ENCODE measurements around the gene MAP6. TPM values are rescaled to one million over a fixed set of nuclear protein-coding genes. Genes with fewer than 3 reads are reported as not detected.

MAP6 gene
- polyA plus RNA-seq, 1 donor (not counting 4 experiments of a cell fraction or from before 2014, with no cell fraction given): 1.7 TPM

- dilution Hi-C loops (cut with MboI; ENCODE audit: extremely low pct_ligation_motif_present, low sequenced_read_pairs): no loop called here
- H3K36me3 ChIP-seq (ENCODE audit: control insufficient read depth in 2 of 2, extremely low read depth in 1 of 2, insufficient read depth in 2 of 2, low read length in 2 of 2): no peaks in the 10 kb centered on the region
- no peaks in the 10 kb centered on the region for H3K27me3 ChIP-seq (ENCODE audit: control insufficient read depth, extremely low read depth, insufficient read depth, low read length)
- peaks cover 8% of the 10 kb centered on the region for H3K4me1 ChIP-seq (ENCODE audit: control insufficient read depth, extremely low read depth, insufficient read depth, low read length)
- no peaks in the 10 kb centered on the region for H3K79me2 ChIP-seq (ENCODE audit: control insufficient read depth, insufficient read depth, low read length)
- H3K4me3 ChIP-seq (ENCODE audit: control insufficient read depth in 2 of 3, extremely low read depth in 1 of 3, insufficient read depth in 2 of 3, low read depth in 1 of 3, low read length in 3 of 3): peak overlapping the region; percentile 35 to 71 (median 39)
- H3K27ac ChIP-seq (ENCODE audit: control insufficient read depth, insufficient read depth, low read length): peak overlapping the region; percentile 14
- no peaks in the 10 kb centered on the region for H3K9me1 ChIP-seq (ENCODE audit: control insufficient read depth, extremely low read depth, insufficient read depth, low read length)
- H3K4me2 ChIP-seq (ENCODE audit: control insufficient read depth, extremely low read depth, insufficient read depth, low read depth, low read length): peak overlapping the region; percentile 76
- H4K20me1 ChIP-seq (ENCODE audit: control insufficient read depth, extremely low read depth, insufficient read depth, low read length): no peaks in the 10 kb centered on the region
- DNase-seq (ENCODE audit: low read depth, low spot score): no peak
- TF ChIP-seq EZH2 (IDR thresholded peaks at IDR 0.05; ENCODE audit: low read length): no peak
- peak; percentile 9 to 42 (median 24) for TF ChIP-seq CTCF (optimal IDR thresholded peaks at IDR 0.05 in 1 of 3, IDR thresholded peaks at IDR 0.05 in 1 of 3, conservative IDR thresholded peaks at IDR 0.05 in 1 of 3; ENCODE audit: extremely low read depth in 1 of 3, insufficient read depth in 2 of 3, low read length in 3 of 3)
- no peak for FAIRE-seq
- peak overlapping the region; percentile 72 for H2AFZ ChIP-seq (ENCODE audit: control insufficient read depth, low read length)
- no peaks in the 10 kb centered on the region for H3K9me3 ChIP-seq (ENCODE audit: control insufficient read depth, low read depth, low read length)
- peak overlapping the region; percentile 65 for H3K9ac ChIP-seq (ENCODE audit: control insufficient read depth, extremely low read depth, insufficient read depth, low read length)
Measured at GRCh38 chr11:75582895-75583717, 85.7 kb downstream of the MAP6 start.

- H3K79me2 ChIP-seq (ENCODE audit: control insufficient read depth, insufficient read depth, low read length): no peaks in the 10 kb centered on the region
- no peak for DNase-seq (ENCODE audit: low read depth, low spot score)
- peak overlapping the region; percentile 76 for H3K4me2 ChIP-seq (ENCODE audit: control insufficient read depth, extremely low read depth, insufficient read depth, low read depth, low read length)
- no peak for FAIRE-seq
- no peaks in the 10 kb centered on the region for H3K9me1 ChIP-seq (ENCODE audit: control insufficient read depth, extremely low read depth, insufficient read depth, low read length)
- peaks cover 8% of the 10 kb centered on the region for H3K4me1 ChIP-seq (ENCODE audit: control insufficient read depth, extremely low read depth, insufficient read depth, low read length)
- no peak overlapping the region for H2AFZ ChIP-seq (ENCODE audit: control insufficient read depth, low read length)
- H3K36me3 ChIP-seq (ENCODE audit: control insufficient read depth in 2 of 2, extremely low read depth in 1 of 2, insufficient read depth in 2 of 2, low read length in 2 of 2): no peaks in the 10 kb centered on the region
- H3K4me3 ChIP-seq (ENCODE audit: control insufficient read depth in 2 of 3, extremely low read depth in 1 of 3, insufficient read depth in 2 of 3, low read depth in 1 of 3, low read length in 3 of 3): peak overlapping the region in 1 of 3 experiments; percentile 71
- H3K9ac ChIP-seq (ENCODE audit: control insufficient read depth, extremely low read depth, insufficient read depth, low read length): peak overlapping the region; percentile 65
- no peaks in the 10 kb centered on the region for H3K9me3 ChIP-seq (ENCODE audit: control insufficient read depth, low read depth, low read length)
- dilution Hi-C loops (cut with MboI; ENCODE audit: extremely low pct_ligation_motif_present, low sequenced_read_pairs): no loop called here
- TF ChIP-seq CTCF (optimal IDR thresholded peaks at IDR 0.05 in 1 of 3, IDR thresholded peaks at IDR 0.05 in 1 of 3, conservative IDR thresholded peaks at IDR 0.05 in 1 of 3; ENCODE audit: extremely low read depth in 1 of 3, insufficient read depth in 2 of 3, low read length in 3 of 3): no peak
- no peak for TF ChIP-seq EZH2 (IDR thresholded peaks at IDR 0.05; ENCODE audit: low read length)
- no peaks in the 10 kb centered on the region for H4K20me1 ChIP-seq (ENCODE audit: control insufficient read depth, extremely low read depth, insufficient read depth, low read length)
- no peaks in the 10 kb centered on the region for H3K27me3 ChIP-seq (ENCODE audit: control insufficient read depth, extremely low read depth, insufficient read depth, low read length)
- H3K27ac ChIP-seq (ENCODE audit: control insufficient read depth, insufficient read depth, low read length): no peak overlapping the region
Measured at GRCh38 chr11:75582506-75582894, 86.3 kb downstream of the MAP6 start.

All from keratinocyte (primary cell).